ENCODE results near the gene SLC25A47. TPM values are rescaled to one million over a fixed set of nuclear protein-coding genes. Genes with fewer than 3 reads are reported as not detected.

Gene SLC25A47
- total RNA-seq, 3 donors from 2014 or later: 0.16 TPM; not detected in 2

DNA sequence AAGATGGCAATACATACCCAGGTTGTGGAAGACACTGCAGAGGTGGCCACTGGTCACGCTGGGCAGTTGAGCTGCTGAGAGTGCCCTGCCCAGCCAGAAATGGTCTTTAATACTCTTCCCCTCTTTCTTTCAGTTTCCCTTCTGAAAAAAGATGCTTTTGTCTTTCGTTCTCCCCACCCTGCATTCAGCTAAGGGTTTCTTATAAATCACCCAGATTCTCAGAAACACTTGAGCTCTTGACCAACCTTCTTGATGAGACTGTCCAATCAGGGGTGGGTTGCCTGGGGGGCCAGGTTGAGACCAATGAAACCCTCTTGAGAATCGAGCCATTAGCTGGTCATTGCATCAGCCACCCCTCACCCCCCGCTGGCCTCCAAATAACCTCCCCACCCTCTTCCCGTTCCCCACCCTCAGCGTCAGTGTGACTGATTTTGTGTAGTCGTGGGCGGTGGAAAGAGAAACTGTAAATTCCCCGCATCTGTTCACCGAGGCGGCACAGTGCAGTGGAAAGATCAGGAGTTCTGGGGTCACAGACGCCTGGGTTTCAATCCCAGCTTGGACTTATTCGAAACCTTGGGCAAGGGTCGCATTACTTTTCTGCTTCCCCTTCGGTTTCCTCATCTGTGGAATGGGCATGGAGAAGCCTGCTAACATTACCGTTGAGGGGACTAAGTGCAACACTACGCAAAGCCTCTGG lies 52.3 kb downstream of the SLC25A47 start:
- H3K27me3 ChIP-seq: no peaks in the 10 kb centered on the region
- no peak for DNase-seq (ENCODE audit: low spot score in 2 of 2)
- peaks cover 0 to 10% of the 10 kb centered on the region in 2 donors for H3K4me1 ChIP-seq
- TF ChIP-seq POLR2AphosphoS5 (IDR thresholded peaks at IDR 0.05) (peak in 1 of 3 donors; percentile 10), POLR2A (IDR thresholded peaks at IDR 0.05) (no peak)
- no peaks in the 10 kb centered on the region for H3K9me3 ChIP-seq
- intact Hi-C loops (cut with DNase I; ENCODE audit: low total_unique reads): loop anchor here (10.0 kb wide), 1 partner anchor 71 kb away; the partner anchor contains the start of gene SLC25A29
- H3K36me3 ChIP-seq: no peaks in the 10 kb centered on the region
- H3K27ac ChIP-seq: peak overlapping the region; percentile 78 to 95
- peak overlapping the region; percentile 57 to 95 (median 79) for H3K4me3 ChIP-seq

- Histone ChIP-seq H3K27me3 (no peaks in the 10 kb centered on the region), H3K36me3 (no peaks in the 10 kb centered on the region), H3K9me3 (no peaks in the 10 kb centered on the region), H3K27ac (peak within 1 kb of the TSS; percentile 78 to 95), H3K4me1 (peaks cover 0 to 10% of the 10 kb centered on the region in 2 donors), H3K4me3 (peak within 1 kb of the TSS; percentile 57 to 95 (median 79))
- peak; percentile 91 to 93 for DNase-seq (ENCODE audit: low spot score in 2 of 2)
- intact Hi-C loops (cut with DNase I; ENCODE audit: low total_unique reads): loop anchor here (10.0 kb wide), 1 partner anchor 71 kb away; the partner anchor contains the start of gene SLC25A29
- TF ChIP-seq POLR2A (IDR thresholded peaks at IDR 0.05) (peak; percentile 40), POLR2AphosphoS5 (IDR thresholded peaks at IDR 0.05) (peak; percentile 73 to 83 (median 76)), CTCF (IDR thresholded peaks at IDR 0.05) (no peak)
Observed at GRCh38 chr14:100375963-100376735, 53.0 kb downstream of the SLC25A47 start, which contains the start of gene WDR25. WDR25 (plus strand) TSS chr14:100376485.

DNA sequence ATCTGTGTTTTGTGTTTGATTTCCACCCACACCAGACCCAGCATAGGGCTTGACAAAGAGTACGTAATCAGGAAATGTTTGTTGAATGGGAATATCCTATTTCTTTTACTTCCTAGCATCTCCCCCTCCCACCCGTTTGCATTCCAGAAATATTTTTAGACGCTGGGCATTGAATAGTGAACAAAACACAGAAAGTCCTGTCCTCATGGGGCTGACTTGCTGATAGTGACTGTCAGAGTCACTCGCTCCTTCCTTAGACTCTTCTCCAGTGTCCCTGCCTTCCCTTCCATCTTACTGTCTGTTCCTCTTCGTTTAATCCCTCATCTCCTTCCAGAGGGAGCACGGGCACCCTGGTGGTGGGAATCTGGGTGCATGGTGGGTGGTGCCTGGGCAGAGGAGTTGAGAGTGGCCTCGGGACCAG lies 53.6 kb downstream of the SLC25A47 start:
- H3K36me3 ChIP-seq: no peaks in the 10 kb centered on the region
- DNase-seq (ENCODE audit: low spot score in 2 of 2): no peak
- intact Hi-C loops (cut with DNase I; ENCODE audit: low total_unique reads): loop anchor here (10.0 kb wide), 1 partner anchor 72 kb away; the partner anchor contains the start of gene SLC25A29
- peak overlapping the region; percentile 57 to 95 (median 79) for H3K4me3 ChIP-seq
- peaks cover 0 to 10% of the 10 kb centered on the region in 2 donors for H3K4me1 ChIP-seq
- TF ChIP-seq CTCF (IDR thresholded peaks at IDR 0.05) (no peak), POLR2AphosphoS5 (IDR thresholded peaks at IDR 0.05) (no peak), POLR2A (IDR thresholded peaks at IDR 0.05) (no peak)
- H3K9me3 ChIP-seq: no peaks in the 10 kb centered on the region
- peak overlapping the region; percentile 78 to 95 for H3K27ac ChIP-seq
- no peaks in the 10 kb centered on the region for H3K27me3 ChIP-seq

Other genes with a start within 250 kb of the SLC25A47 start
- gene DEGS2, start 163.7 kb upstream of the SLC25A47 start, total RNA-seq: 10 to 100 TPM in 2 of 3 donors, 1 to 10 TPM in 1; 1.1 to 12.0 (median 10.2) TPM
- 10 to 100 TPM; 46.2 to 61.2 (median 50.6) TPM for gene YY1, start 84.2 kb upstream of the SLC25A47 start, total RNA-seq
- 100 to 1,000 TPM in 2 of 3 donors, 10 to 100 TPM in 1; 40.2 to 119 (median 110) TPM for gene SLC25A29, start 16.9 kb upstream of the SLC25A47 start, total RNA-seq
- gene WDR25, start 53.1 kb downstream of the SLC25A47 start, total RNA-seq: 10 to 100 TPM in 2 of 3 donors, 1 to 10 TPM in 1; 8.0 to 14.2 (median 12.5) TPM

All from breast epithelium (tissue), 4 donors.